ENCODE results near the gene ARFRP1. TPM values are rescaled to one million over a fixed set of nuclear protein-coding genes. Genes with fewer than 3 reads are reported as not detected.

Gene ARFRP1
- total RNA-seq, 1 experiment from 2014 or later = 65.4 TPM

DNA sequence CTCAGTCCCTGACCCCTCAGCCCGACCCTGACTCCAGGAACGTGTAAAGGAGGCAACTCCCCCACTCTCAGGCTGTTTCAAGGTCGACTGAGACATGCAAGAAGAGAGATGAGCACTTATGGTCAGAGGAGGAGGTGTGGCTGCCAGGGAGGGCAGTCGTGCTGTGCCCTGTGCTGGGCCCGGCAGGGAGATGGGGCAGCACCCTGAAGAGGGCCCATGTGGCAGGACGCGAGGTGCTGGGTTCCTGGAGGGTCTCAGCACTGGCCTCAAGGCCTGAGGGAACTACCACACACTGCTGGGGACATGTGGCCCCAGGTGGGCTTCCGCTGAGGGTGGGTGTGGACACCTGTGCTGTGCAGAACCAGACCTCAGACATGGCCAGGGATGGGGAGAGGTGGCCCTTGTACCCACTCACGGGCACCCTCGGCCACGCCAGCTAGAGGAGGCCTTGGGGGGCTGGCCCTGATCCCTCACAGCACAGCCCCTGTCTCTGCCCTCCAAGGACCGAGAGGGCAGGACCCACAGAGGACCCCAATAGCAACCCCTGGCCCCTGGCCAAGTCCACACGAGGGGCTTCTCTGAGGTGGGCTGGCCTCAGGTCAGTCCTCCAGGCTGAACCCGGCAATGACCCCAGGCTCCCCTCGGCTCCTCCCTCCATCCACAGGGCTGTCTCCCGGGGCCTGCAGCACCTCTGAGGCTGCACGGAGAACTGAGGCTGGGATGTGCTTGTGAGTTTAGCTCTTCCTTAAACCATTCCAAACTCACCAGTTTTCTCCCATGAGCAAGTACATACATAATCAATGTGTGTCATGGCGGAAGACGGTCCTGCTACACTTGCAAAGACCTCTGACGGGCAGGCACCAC is 40.5 kb upstream of the ARFRP1 start:
- H3K27ac Mint-ChIP-seq (ENCODE audit: low read depth, unreplicated experiment) = no peak overlapping the region

DNA sequence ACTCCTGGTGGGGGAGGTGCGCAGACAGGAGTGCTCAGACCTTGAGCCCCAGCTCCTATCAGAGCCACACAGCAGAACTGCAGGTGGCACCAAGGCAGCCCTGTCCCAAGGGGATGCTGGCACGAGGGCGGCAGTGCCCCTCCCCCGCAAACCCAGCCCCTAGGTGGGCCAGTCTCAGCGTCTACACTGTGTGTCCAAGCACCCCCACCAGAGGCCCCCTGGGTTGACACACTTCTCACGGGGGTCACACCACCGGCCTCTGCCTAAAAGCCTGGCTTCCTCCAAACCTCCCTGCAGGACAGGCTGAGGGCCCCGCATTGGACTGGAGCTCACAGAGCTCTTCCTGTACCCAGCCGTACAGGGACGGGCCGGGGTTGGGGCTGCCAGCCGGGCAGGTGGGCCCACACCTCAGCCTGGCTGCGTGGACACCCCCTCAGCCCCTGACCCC is 39.9 kb upstream of the ARFRP1 start:
- POLR2A ChIA-PET = interaction anchor here (0.7 kb wide), 1 partner anchor 41 kb away, joined by 3 read pairs; no protein-coding TSS in a partner anchor

More for the DNA sequence above, 40.5 kb upstream of the ARFRP1 start:
- intact Hi-C loops (cut with micrococcal nuclease) = no loop called here
- BruUV-seq (replicated peaks) = no TSS peak
- TF ChIP-seq, protein P1, sequence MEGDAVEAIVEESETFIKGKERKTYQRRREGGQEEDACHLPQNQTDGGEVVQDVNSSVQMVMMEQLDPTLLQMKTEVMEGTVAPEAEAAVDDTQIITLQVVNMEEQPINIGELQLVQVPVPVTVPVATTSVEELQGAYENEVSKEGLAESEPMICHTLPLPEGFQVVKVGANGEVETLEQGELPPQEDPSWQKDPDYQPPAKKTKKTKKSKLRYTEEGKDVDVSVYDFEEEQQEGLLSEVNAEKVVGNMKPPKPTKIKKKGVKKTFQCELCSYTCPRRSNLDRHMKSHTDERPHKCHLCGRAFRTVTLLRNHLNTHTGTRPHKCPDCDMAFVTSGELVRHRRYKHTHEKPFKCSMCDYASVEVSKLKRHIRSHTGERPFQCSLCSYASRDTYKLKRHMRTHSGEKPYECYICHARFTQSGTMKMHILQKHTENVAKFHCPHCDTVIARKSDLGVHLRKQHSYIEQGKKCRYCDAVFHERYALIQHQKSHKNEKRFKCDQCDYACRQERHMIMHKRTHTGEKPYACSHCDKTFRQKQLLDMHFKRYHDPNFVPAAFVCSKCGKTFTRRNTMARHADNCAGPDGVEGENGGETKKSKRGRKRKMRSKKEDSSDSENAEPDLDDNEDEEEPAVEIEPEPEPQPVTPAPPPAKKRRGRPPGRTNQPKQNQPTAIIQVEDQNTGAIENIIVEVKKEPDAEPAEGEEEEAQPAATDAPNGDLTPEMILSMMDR (IDR thresholded peaks at IDR 0.05; ENCODE audit: unreplicated experiment) = no peak
- peaks cover 24% of the 10 kb centered on the region for H3K36me3 Mint-ChIP-seq (ENCODE audit: insufficient read depth, unreplicated experiment)
- H3K9me3 Mint-ChIP-seq (ENCODE audit: unreplicated experiment) = no peaks in the 10 kb centered on the region
- ChIA-PET POLR2A (interaction anchor here (0.5 to 1.0 kb wide), 5 partner anchors 24 to 291 kb away, joined by 3 read pairs; partner anchors contain the start of genes ARFRP1 and ZGPAT), CTCF (no interaction called here)
- DNase-seq (ENCODE audit: unreplicated experiment) = no peak
- no peaks in the 10 kb centered on the region for H3K4me1 Mint-ChIP-seq (ENCODE audit: insufficient read depth, unreplicated experiment)
- H3K4me3 Mint-ChIP-seq (ENCODE audit: unreplicated experiment) = no peak overlapping the region
- no peaks in the 10 kb centered on the region for H3K27me3 Mint-ChIP-seq (ENCODE audit: insufficient read depth, unreplicated experiment)

DNA sequence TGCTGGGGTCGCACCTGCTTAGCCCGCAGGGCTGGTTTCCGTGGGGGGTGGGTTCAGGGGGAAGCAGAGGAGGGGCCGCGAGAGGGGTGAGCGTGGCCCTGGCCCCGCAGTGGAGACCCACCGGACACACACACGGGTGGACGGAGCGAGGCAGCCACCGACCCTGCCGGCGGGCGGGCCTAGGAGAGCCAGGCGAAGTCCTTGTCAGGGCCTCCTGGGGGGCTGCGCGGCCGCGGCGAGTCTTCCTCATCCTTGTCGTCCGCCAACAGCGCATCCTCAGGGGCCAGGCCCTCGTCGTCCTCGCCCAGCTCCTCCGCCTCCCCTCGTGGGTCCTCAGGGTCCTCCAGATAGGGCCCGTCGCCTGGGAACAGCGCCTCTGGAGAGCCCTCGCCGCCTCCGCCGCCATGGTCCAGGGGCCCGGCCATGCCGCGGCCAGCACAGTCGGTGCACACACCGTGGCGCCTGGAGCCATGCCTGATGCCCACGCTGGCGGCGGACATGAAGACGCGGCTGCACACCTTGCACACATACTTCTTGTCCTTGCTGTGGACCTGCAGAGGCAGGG is 39.1 kb upstream of the ARFRP1 start:
- H3K4me3 Mint-ChIP-seq (ENCODE audit: unreplicated experiment) = no peak overlapping the region
- DNase-seq (ENCODE audit: unreplicated experiment) = no peak
- H3K27me3 Mint-ChIP-seq (ENCODE audit: insufficient read depth, unreplicated experiment) = no peaks in the 10 kb centered on the region
- peaks cover 27% of the 10 kb centered on the region for H3K36me3 Mint-ChIP-seq (ENCODE audit: insufficient read depth, unreplicated experiment)
- H3K9me3 Mint-ChIP-seq (ENCODE audit: unreplicated experiment) = no peaks in the 10 kb centered on the region
- ChIA-PET POLR2A (interaction anchor here (1.7 kb wide), 1 partner anchor 49 kb away, joined by 9 read pairs; no protein-coding TSS in a partner anchor), CTCF (no interaction called here)
- TF ChIP-seq, protein P1 (IDR thresholded peaks at IDR 0.05; ENCODE audit: unreplicated experiment) = no peak
- no TSS peak for BruUV-seq (replicated peaks)
- intact Hi-C loops (cut with micrococcal nuclease) = no loop called here
- H3K4me1 Mint-ChIP-seq (ENCODE audit: insufficient read depth, unreplicated experiment) = no peaks in the 10 kb centered on the region
- H3K27ac Mint-ChIP-seq (ENCODE audit: low read depth, unreplicated experiment) = no peak overlapping the region

More for the DNA sequence above, 39.9 kb upstream of the ARFRP1 start:
- intact Hi-C loops (cut with micrococcal nuclease) = no loop called here
- peaks cover 27% of the 10 kb centered on the region for H3K36me3 Mint-ChIP-seq (ENCODE audit: insufficient read depth, unreplicated experiment)
- H3K27me3 Mint-ChIP-seq (ENCODE audit: insufficient read depth, unreplicated experiment) = no peaks in the 10 kb centered on the region
- H3K9me3 Mint-ChIP-seq (ENCODE audit: unreplicated experiment) = no peaks in the 10 kb centered on the region
- no TSS peak for BruUV-seq (replicated peaks)
- CTCF ChIA-PET = no interaction called here
- H3K27ac Mint-ChIP-seq (ENCODE audit: low read depth, unreplicated experiment) = no peak overlapping the region
- H3K4me1 Mint-ChIP-seq (ENCODE audit: insufficient read depth, unreplicated experiment) = no peaks in the 10 kb centered on the region
- DNase-seq (ENCODE audit: unreplicated experiment) = no peak
- no peak overlapping the region for H3K4me3 Mint-ChIP-seq (ENCODE audit: unreplicated experiment)
- TF ChIP-seq, protein P1 (IDR thresholded peaks at IDR 0.05; ENCODE audit: unreplicated experiment) = no peak

DNA sequence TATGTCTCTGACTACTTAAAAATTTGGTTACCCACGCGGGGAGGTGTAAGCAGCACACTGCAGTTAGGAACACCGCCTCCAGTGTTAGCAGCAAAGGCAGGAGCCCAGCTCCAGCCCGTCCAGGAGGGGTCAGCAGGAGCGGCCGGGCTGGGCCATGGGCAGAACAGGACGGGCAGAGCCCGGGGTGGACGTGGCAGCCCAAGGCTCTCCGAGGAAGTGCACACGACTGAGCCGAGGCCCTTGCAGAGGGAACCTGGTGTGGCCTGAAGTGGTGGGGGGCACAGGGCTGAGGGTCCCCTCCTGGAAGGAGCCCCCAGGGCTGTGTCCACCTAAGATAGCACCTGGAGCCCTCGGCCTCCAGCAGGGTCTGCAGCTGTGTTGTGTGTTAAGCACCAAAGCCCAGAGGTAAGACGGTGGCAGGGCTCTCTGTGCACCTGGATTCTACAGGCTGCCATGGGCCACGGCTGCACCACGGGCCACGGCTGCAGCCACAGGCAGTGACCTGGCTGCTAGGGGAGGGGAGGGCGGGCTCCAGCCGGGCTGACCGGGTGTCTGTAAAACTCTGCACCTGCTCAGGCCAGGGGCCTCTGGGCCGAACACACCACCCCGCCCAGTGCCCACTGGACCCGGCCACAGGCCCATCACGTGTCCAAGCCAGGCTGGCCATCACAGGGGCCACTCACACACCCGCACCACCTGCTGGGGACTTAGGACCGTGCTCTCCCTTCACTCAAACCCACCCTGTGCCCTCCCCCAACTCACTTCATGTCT is 38.4 kb upstream of the ARFRP1 start:
- no peaks in the 10 kb centered on the region for H3K4me1 Mint-ChIP-seq (ENCODE audit: insufficient read depth, unreplicated experiment)
- CTCF ChIA-PET = no interaction called here
- POLR2A ChIA-PET = interaction anchor here (0.7 to 2.1 kb wide), 4 partner anchors 8 to 48 kb away, joined by 3 to 9 read pairs (median 6); no protein-coding TSS in a partner anchor
- H3K36me3 Mint-ChIP-seq (ENCODE audit: insufficient read depth, unreplicated experiment) = peaks cover 27% of the 10 kb centered on the region
- no peaks in the 10 kb centered on the region for H3K9me3 Mint-ChIP-seq (ENCODE audit: unreplicated experiment)
- BruUV-seq (replicated peaks) = no TSS peak
- no peak overlapping the region for H3K4me3 Mint-ChIP-seq (ENCODE audit: unreplicated experiment)
- no peaks in the 10 kb centered on the region for H3K27me3 Mint-ChIP-seq (ENCODE audit: insufficient read depth, unreplicated experiment)
- H3K27ac Mint-ChIP-seq (ENCODE audit: low read depth, unreplicated experiment) = no peak overlapping the region
- TF ChIP-seq, protein P1 (IDR thresholded peaks at IDR 0.05; ENCODE audit: unreplicated experiment) = no peak
- no peak for DNase-seq (ENCODE audit: unreplicated experiment)
- intact Hi-C loops (cut with micrococcal nuclease) = no loop called here

All from MCF 10A (cell line).